Osteocyte (in vitro differentiated cells): ENCODE results near the gene TBC1D8B. TPM values are rescaled to one million over a fixed set of nuclear protein-coding genes. Genes with fewer than 3 reads are reported as not detected.
A peak's percentile ranks its signal among the peaks of the same experiment; 100 is the strongest.

Experiments
- DNase-seq: peaks from one replicate; pipeline ENCODE4 v3.0.0; 2021; ENCODE audit warnings: mixed read lengths; ENCODE audit not compliant: unreplicated experiment; ENCODE audit errors: extremely low spot score
- H3K27ac Mint-ChIP-seq: one replicate; pipeline ENCODE4 v1.8.0; 2021; ENCODE audit warnings: mild to moderate bottlenecking, mixed read lengths; ENCODE audit not compliant: unreplicated experiment
- H3K27me3 Mint-ChIP-seq: one replicate; pipeline ENCODE4 v1.8.0; 2021; ENCODE audit warnings: mixed read lengths; ENCODE audit not compliant: unreplicated experiment
- H3K36me3 Mint-ChIP-seq: one replicate; pipeline ENCODE4 v1.8.0; 2021; ENCODE audit warnings: mixed read lengths; ENCODE audit not compliant: unreplicated experiment
- H3K4me1 Mint-ChIP-seq: one replicate; pipeline ENCODE4 v1.8.0; 2021; ENCODE audit warnings: mixed read lengths; ENCODE audit not compliant: unreplicated experiment
- H3K4me3 Mint-ChIP-seq: one replicate; pipeline ENCODE4 v1.8.0; 2021; ENCODE audit warnings: mild to moderate bottlenecking, moderate library complexity, mixed read lengths; ENCODE audit not compliant: unreplicated experiment
- H3K9me3 Mint-ChIP-seq: one replicate; pipeline ENCODE4 v1.8.0; 2021; ENCODE audit warnings: mixed read lengths; ENCODE audit not compliant: unreplicated experiment
- CTCF ChIP-seq: fragments of 200-600 bp; sonication (generic); IDR thresholded peaks from 2 replicates; pipeline ENCODE4 v1.5.0; 2021; ENCODE audit warnings: antibody characterized with exemption, mild to moderate bottlenecking, moderate library complexity
- total RNA-seq: library from RNA; stranded (reverse); gene quantifications from 2 replicates; pipeline ENCODE4 v1.2.1, GENCODE V29; 2021

The TBC1D8B gene
- total RNA-seq, 1 donor from 2014 or later = 11.0 TPM

- no peak for DNase-seq
- H3K27me3 Mint-ChIP-seq = no peaks in the 10 kb centered on the region
- no peaks in the 10 kb centered on the region for H3K36me3 Mint-ChIP-seq
- peaks cover 15% of the 10 kb centered on the region for H3K4me1 Mint-ChIP-seq
- no peak for TF ChIP-seq CTCF
- H3K9me3 Mint-ChIP-seq = peaks cover 6% of the 10 kb centered on the region
- H3K4me3 Mint-ChIP-seq = no peak overlapping the region
- H3K27ac Mint-ChIP-seq = no peak overlapping the region
Observed at GRCh38 chrX:106912864-106913263, 110.4 kb downstream of the TBC1D8B start.

GRCh38 chrX:106917830-106918500 lies 115.5 kb downstream of the TBC1D8B start:
- Mint-ChIP-seq H3K27ac (peak overlapping the region; percentile 73), H3K9me3 (peaks cover 3% of the 10 kb centered on the region), H3K36me3 (no peaks in the 10 kb centered on the region), H3K4me1 (peaks cover 41% of the 10 kb centered on the region), H3K4me3 (no peak overlapping the region), H3K27me3 (no peaks in the 10 kb centered on the region)
- TF ChIP-seq CTCF = no peak
- DNase-seq = no peak

GRCh38 chrX:106919932-106920452 lies 117.5 kb downstream of the TBC1D8B start, which contains the start of gene CLDN2:
Gene CLDN2 (plus strand): TSS chrX:106920402. CDS start chrX:106928229, 7,827 bp downstream.
- Mint-ChIP-seq H3K4me1 (peaks cover 40% of the 10 kb centered on the region), H3K27ac (no peak within 1 kb of the TSS), H3K27me3 (no peaks in the 10 kb centered on the region), H3K4me3 (no peak within 1 kb of the TSS), H3K9me3 (peaks cover 2% of the 10 kb centered on the region), H3K36me3 (no peaks in the 10 kb centered on the region)
- no peak for TF ChIP-seq CTCF
- DNase-seq = no peak

- Mint-ChIP-seq H3K36me3 (no peaks in the 10 kb centered on the region), H3K9me3 (no peaks in the 10 kb centered on the region), H3K4me3 (no peak overlapping the region), H3K27me3 (no peaks in the 10 kb centered on the region), H3K27ac (no peak overlapping the region), H3K4me1 (peaks cover 40% of the 10 kb centered on the region)
- no peak for DNase-seq
- TF ChIP-seq CTCF = no peak
Observed at GRCh38 chrX:106921637-106922036, 119.2 kb downstream of the TBC1D8B start.

Other genes starting within 250 kb of the TBC1D8B start
- not detected in 2 replicates for gene RADX, start 190.7 kb upstream of the TBC1D8B start, total RNA-seq
- gene RNF128, start 76.0 kb upstream of the TBC1D8B start, total RNA-seq = not detected in 2 replicates
- not detected in 2 replicates for gene RIPPLY1, start 100.7 kb downstream of the TBC1D8B start, total RNA-seq
- 0.11 and 0.29 TPM in 2 replicates for gene CLDN2, start 117.7 kb downstream of the TBC1D8B start, total RNA-seq
- gene MORC4, start 197.5 kb downstream of the TBC1D8B start, total RNA-seq = 23.5 and 25.9 TPM in 2 replicates